ENCODE measurements around the gene HRH2.

GRCh38 chr5:175687231-175687701 is 29.4 kb downstream of the HRH2 start:
- TF ChIP-seq, protein P1, sequence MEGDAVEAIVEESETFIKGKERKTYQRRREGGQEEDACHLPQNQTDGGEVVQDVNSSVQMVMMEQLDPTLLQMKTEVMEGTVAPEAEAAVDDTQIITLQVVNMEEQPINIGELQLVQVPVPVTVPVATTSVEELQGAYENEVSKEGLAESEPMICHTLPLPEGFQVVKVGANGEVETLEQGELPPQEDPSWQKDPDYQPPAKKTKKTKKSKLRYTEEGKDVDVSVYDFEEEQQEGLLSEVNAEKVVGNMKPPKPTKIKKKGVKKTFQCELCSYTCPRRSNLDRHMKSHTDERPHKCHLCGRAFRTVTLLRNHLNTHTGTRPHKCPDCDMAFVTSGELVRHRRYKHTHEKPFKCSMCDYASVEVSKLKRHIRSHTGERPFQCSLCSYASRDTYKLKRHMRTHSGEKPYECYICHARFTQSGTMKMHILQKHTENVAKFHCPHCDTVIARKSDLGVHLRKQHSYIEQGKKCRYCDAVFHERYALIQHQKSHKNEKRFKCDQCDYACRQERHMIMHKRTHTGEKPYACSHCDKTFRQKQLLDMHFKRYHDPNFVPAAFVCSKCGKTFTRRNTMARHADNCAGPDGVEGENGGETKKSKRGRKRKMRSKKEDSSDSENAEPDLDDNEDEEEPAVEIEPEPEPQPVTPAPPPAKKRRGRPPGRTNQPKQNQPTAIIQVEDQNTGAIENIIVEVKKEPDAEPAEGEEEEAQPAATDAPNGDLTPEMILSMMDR (IDR thresholded peaks at IDR 0.05; ENCODE audit: low read depth, low read length), result no peak
- no peak for TF ChIP-seq EZH2phosphoT487 (IDR thresholded peaks at IDR 0.05; ENCODE audit: low read depth)
